Esophagus squamous epithelium (tissue), 5 donors: Measurements from ENCODE around the gene ARHGAP40. TPM values are rescaled to one million over a fixed set of nuclear protein-coding genes. Genes with fewer than 3 reads are reported as not detected.

Source experiments
- DNase-seq: peaks from one replicate; lab custom pipeline; 2025; lab: John Stamatoyannopoulos, UW
- H3K27ac ChIP-seq, 4 donors: fragments of 200-600 bp; sonication (generic); one replicate each; pipeline ENCODE4 v1.5.1; 2016 to 2019; ENCODE audit warnings: mild to moderate bottlenecking in 1 of 4
- H3K27me3 ChIP-seq, 4 donors: fragments of 200-600 bp; sonication (generic); 1 replicate in 3 of 4; 2 replicates in 1 of 4; pipeline versions ENCODE4 v1.5.1 to v1.6.0; 2017 to 2021; ENCODE audit warnings: antibody characterized with exemption in 1 of 4
- H3K36me3 ChIP-seq, 3 donors: fragments of 200-600 bp; sonication (generic); one replicate each; pipeline ENCODE4 v1.5.1; 2016 to 2019
- H3K4me1 ChIP-seq, 3 donors: fragments of 200-600 bp; sonication (generic); one replicate each; pipeline ENCODE4 v1.5.1; 2017 to 2019
- H3K4me3 ChIP-seq, 4 donors: fragments of 200-600 bp; sonication (generic); 1 replicate in 3 of 4; 2 replicates in 1 of 4; pipeline ENCODE4 v1.5.1; 2016 to 2019; ENCODE audit warnings: mild to moderate bottlenecking in 2 of 4, moderate library complexity in 1 of 4
- H3K9me3 ChIP-seq, 3 donors: fragments of 200-600 bp; sonication (generic); one replicate each; pipeline ENCODE4 v1.5.1; 2016 to 2019
- CTCF ChIP-seq, 6 experiments: fragments of 450-650 bp in 4 of 6; fragments of 200-600 bp in 2 of 6; sonication (generic) in 2 of 6; IDR thresholded peaks; one replicate each; pipeline ENCODE4 v1.5.1; 2016 to 2019; ENCODE audit warnings: antibody characterized with exemption in 6 of 6, mild to moderate bottlenecking in 4 of 6, moderate library complexity in 4 of 6
- POLR2A ChIP-seq, 4 donors: fragments of 450-650 bp; IDR thresholded peaks; one replicate each; pipeline ENCODE4 v1.6.1; 2017; ENCODE audit warnings: antibody characterized with exemption in 4 of 4, mild to moderate bottlenecking in 4 of 4, moderate library complexity in 3 of 4
- WGBS, 2 donors: methylation state at CpG; one replicate each; pipeline ENCODE4 v1.1.5; 2018; 5-methylcytosine and 5-hydroxymethylcytosine counted together
- intact Hi-C: fragments of 100-400 bp; cut with DNase I; formaldehyde crosslinking; loops from one replicate; pipeline ENCODE4 v1.15.0; 2022
- total RNA-seq, 4 donors: library from RNA; depleted of rRNA; stranded (reverse); fragments of >200 nt; gene quantifications; one replicate each; pipeline ENCODE4 v1.1.0, GENCODE V29; 2016
- donor health status: DM: yes; HTN: yes; CAD: no.

Gene ARHGAP40
- total RNA-seq, 4 donors from 2014 or later = 4.7 to 14.8 (median 12.4) TPM

- no peaks in the 10 kb centered on the region for H3K9me3 ChIP-seq
- no peak for TF ChIP-seq CTCF (IDR thresholded peaks at IDR 0.05)
- TF ChIP-seq POLR2A (IDR thresholded peaks at IDR 0.05) = no peak
- peaks cover 0 to 91% (median 1%) of the 10 kb centered on the region in 4 donors for H3K27me3 ChIP-seq
- no peak for DNase-seq
- intact Hi-C loops = no loop called here
- no peak overlapping the region for H3K27ac ChIP-seq
- H3K4me3 ChIP-seq = no peak overlapping the region
- no peaks in the 10 kb centered on the region for H3K36me3 ChIP-seq
- peaks cover 7 to 18% (median 11%) of the 10 kb centered on the region in 3 donors for H3K4me1 ChIP-seq
- WGBS, 2 donors = 29 to 43% methylated on average over 5 of the region's 6 CpGs
These were observed 69.6 kb downstream of the ARHGAP40 start for GRCh38 chr20:38671186-38671585.

GRCh38 chr20:38671701-38672292, 70.2 kb downstream of the ARHGAP40 start:
- H3K4me1 ChIP-seq = peaks cover 7 to 18% (median 11%) of the 10 kb centered on the region in 3 donors
- no peak overlapping the region for H3K27ac ChIP-seq
- no peak for DNase-seq
- intact Hi-C loops = no loop called here
- H3K27me3 ChIP-seq = peaks cover 0 to 85% (median 1%) of the 10 kb centered on the region in 4 donors
- H3K9me3 ChIP-seq = no peaks in the 10 kb centered on the region
- 38 to 61% methylated on average over 4 of the region's 4 CpGs for WGBS, 2 donors
- H3K4me3 ChIP-seq = no peak overlapping the region
- no peaks in the 10 kb centered on the region for H3K36me3 ChIP-seq
- TF ChIP-seq POLR2A (IDR thresholded peaks at IDR 0.05) = no peak
- TF ChIP-seq CTCF (IDR thresholded peaks at IDR 0.05) = no peak

- TF ChIP-seq POLR2A (IDR thresholded peaks at IDR 0.05) (no peak), CTCF (IDR thresholded peaks at IDR 0.05) (no peak)
- Histone ChIP-seq H3K27ac (no peak overlapping the region), H3K4me3 (no peak overlapping the region), H3K36me3 (no peaks in the 10 kb centered on the region), H3K27me3 (peaks cover 0 to 83% (median 1%) of the 10 kb centered on the region in 4 donors), H3K4me1 (peaks cover 7 to 18% (median 11%) of the 10 kb centered on the region in 3 donors), H3K9me3 (no peaks in the 10 kb centered on the region)
- DNase-seq = no peak
- intact Hi-C loops = no loop called here
- WGBS, 2 donors = 44 to 71% methylated on average over 3 of the region's 3 CpGs
These were observed 70.9 kb downstream of the ARHGAP40 start for GRCh38 chr20:38672504-38672903.

- Histone ChIP-seq H3K4me3 (no peak overlapping the region), H3K36me3 (no peaks in the 10 kb centered on the region), H3K27me3 (peaks cover 0 to 77% (median 1%) of the 10 kb centered on the region in 4 donors), H3K27ac (no peak overlapping the region), H3K9me3 (no peaks in the 10 kb centered on the region), H3K4me1 (peaks cover 7 to 18% (median 11%) of the 10 kb centered on the region in 3 donors)
- DNase-seq = no peak
- no peak for TF ChIP-seq POLR2A (IDR thresholded peaks at IDR 0.05)
- TF ChIP-seq CTCF (IDR thresholded peaks at IDR 0.05) = no peak
- WGBS, 2 donors = 18 to 27% methylated on average over 3 to 5 of the region's 5 CpGs
- intact Hi-C loops = no loop called here
These were observed 71.7 kb downstream of the ARHGAP40 start for GRCh38 chr20:38673261-38673660.

GRCh38 chr20:38673725-38674091, 72.1 kb downstream of the ARHGAP40 start:
- H3K4me3 ChIP-seq = peak overlapping the region; percentile 17 to 67 (median 46)
- no peak for TF ChIP-seq CTCF (IDR thresholded peaks at IDR 0.05)
- no peak for TF ChIP-seq POLR2A (IDR thresholded peaks at IDR 0.05)
- H3K4me1 ChIP-seq = peaks cover 7 to 18% (median 11%) of the 10 kb centered on the region in 3 donors
- H3K27ac ChIP-seq = no peak overlapping the region
- no peaks in the 10 kb centered on the region for H3K9me3 ChIP-seq
- peaks cover 0 to 72% (median 1%) of the 10 kb centered on the region in 4 donors for H3K27me3 ChIP-seq
- DNase-seq = no peak
- no peaks in the 10 kb centered on the region for H3K36me3 ChIP-seq
- intact Hi-C loops = no loop called here
- WGBS, 2 donors = 5 to 8% methylated on average over 13 of the region's 13 CpGs
